SK-N-MC (cell line): ENCODE results near the gene LTBP2.

Source experiments
- EZH2 ChIP-seq: fragments of 200-600 bp; sonication (generic); IDR thresholded peaks from one replicate; pipeline ENCODE4 v1.6.1; 2017; ENCODE audit warnings: antibody characterized with exemption
- FOXP2 ChIP-seq: optimal IDR thresholded peaks from 2 replicates; pipeline ENCODE3; 2011; ENCODE audit warnings: mild to moderate bottlenecking, moderate library complexity; ENCODE audit not compliant: insufficient read depth; ENCODE audit errors: extremely low read length, control extremely low read depth

DNA sequence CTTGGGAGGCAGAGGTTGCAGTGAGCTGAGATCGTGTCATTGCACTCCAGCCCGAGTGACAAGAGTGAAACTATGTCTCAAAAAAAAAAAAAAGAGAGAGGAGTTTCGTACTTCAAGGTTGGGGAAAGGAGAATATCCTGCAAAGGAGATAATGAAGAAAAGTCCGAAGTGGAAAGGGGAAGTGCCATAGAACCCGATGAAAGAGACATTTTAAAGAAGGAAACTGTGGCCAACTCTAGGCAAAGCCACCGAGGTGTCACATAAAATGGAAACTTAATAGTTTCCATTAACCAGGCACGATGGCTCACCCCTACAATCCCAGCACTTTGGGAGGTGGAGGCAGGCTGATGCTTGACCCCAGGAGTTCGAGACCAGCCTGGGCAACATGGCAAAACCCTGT lies 15.0 kb upstream of the LTBP2 start:
- TF ChIP-seq EZH2 (no peak), FOXP2 (no peak)
